Mesendoderm (in vitro differentiated cells): ENCODE results near the gene CTBP1.

Experiments
- DNase-seq: peaks from one replicate; pipeline ENCODE4 v3.0.0; 2013
- H2AK5ac ChIP-seq: 2 replicates; pipeline ENCODE4 v1.6.1; 2013; ENCODE audit warnings: low read length, inconsistent platforms
- H2BK120ac ChIP-seq: 2 replicates; pipeline ENCODE4 v1.6.1; 2013; ENCODE audit warnings: low read depth, mild to moderate bottlenecking, low read length, moderate library complexity, mixed read lengths
- H2BK15ac ChIP-seq: replicated peaks from 2 replicates; pipeline ENCODE4 v1.6.1; 2013; ENCODE audit warnings: low read depth, mild to moderate bottlenecking, moderate library complexity
- H2BK5ac ChIP-seq: 2 replicates; pipeline ENCODE4 v1.6.1; 2013; ENCODE audit warnings: low read length, inconsistent platforms
- H3K18ac ChIP-seq: 2 replicates; pipeline ENCODE4 v1.6.1; 2013; ENCODE audit warnings: mild to moderate bottlenecking, low read length, mixed read lengths
- H3K23ac ChIP-seq: one replicate; pipeline ENCODE4 v1.6.1; 2013; ENCODE audit warnings: low read length
- H3K27ac ChIP-seq: 2 replicates; pipeline ENCODE4 v1.5.1; 2013; ENCODE audit warnings: low read depth, mild to moderate bottlenecking, inconsistent platforms, low read length, moderate library complexity
- H3K27me3 ChIP-seq: 2 replicates; pipeline ENCODE4 v1.6.1; 2013; ENCODE audit warnings: low read length, control low read depth, mild to moderate bottlenecking, inconsistent platforms; ENCODE audit not compliant: insufficient read depth, poor library complexity
- H3K36me3 ChIP-seq: 2 replicates; pipeline ENCODE4 v1.6.1; 2013; ENCODE audit warnings: low read length, inconsistent platforms; ENCODE audit not compliant: control insufficient read depth, insufficient read depth
- H3K4ac ChIP-seq: one replicate; pipeline ENCODE4 v1.6.1; 2013; ENCODE audit warnings: low read depth, mild to moderate bottlenecking, low read length, moderate library complexity
- H3K4me1 ChIP-seq: 2 replicates; pipeline ENCODE4 v1.6.1; 2013; ENCODE audit warnings: low read depth, low read length, inconsistent platforms; ENCODE audit not compliant: control insufficient read depth
- H3K4me2 ChIP-seq: 2 replicates; pipeline ENCODE4 v1.6.1; 2013; ENCODE audit warnings: low read length
- H3K4me3 ChIP-seq: 2 replicates; pipeline ENCODE4 v1.5.1; 2013; ENCODE audit warnings: mild to moderate bottlenecking, low read length
- H3K56ac ChIP-seq: one replicate; pipeline ENCODE4 v1.6.1; 2013; ENCODE audit warnings: low read length
- H3K79me1 ChIP-seq: 2 replicates; pipeline ENCODE4 v1.6.1; 2013; ENCODE audit warnings: low read length, inconsistent platforms
- H3K79me2 ChIP-seq: 2 replicates; pipeline ENCODE4 v1.6.1; 2013; ENCODE audit warnings: mild to moderate bottlenecking, low read length; ENCODE audit not compliant: control insufficient read depth, insufficient read depth
- H3K9ac ChIP-seq: 2 replicates; pipeline ENCODE4 v1.6.1; 2013; ENCODE audit warnings: low read length, inconsistent platforms
- H4K5ac ChIP-seq: one replicate; pipeline ENCODE4 v1.6.1; 2013; ENCODE audit warnings: low read length
- H4K8ac ChIP-seq: one replicate; pipeline ENCODE4 v1.6.1; 2013; ENCODE audit warnings: low read depth, mild to moderate bottlenecking, control low read depth, low read length, moderate library complexity
- WGBS: extraction: QIAGEN DNeasy Blood & Tissue Kit; methylation state at CpG from one replicate; pipeline ENCODE4 v1.1.7; 2013; ENCODE audit warnings: low lambda C conversion rate, missing lambda C conversion rate; ENCODE audit not compliant: insufficient coverage; ENCODE audit errors: extremely low coverage; 5-methylcytosine and 5-hydroxymethylcytosine counted together

Gene CTBP1

GRCh38 chr4:1178300-1179088 lies 70.4 kb downstream of the CTBP1 start:
- Histone ChIP-seq H3K9ac (no peak overlapping the region), H3K4me3 (no peak overlapping the region), H2AK5ac (no peak overlapping the region), H3K79me1 (no peaks in the 10 kb centered on the region), H3K4ac (no peak overlapping the region), H2BK15ac (no peak overlapping the region), H3K27ac (no peak overlapping the region), H3K56ac (no peak overlapping the region), H2BK5ac (no peak overlapping the region), H4K5ac (no peak overlapping the region), H3K36me3 (no peaks in the 10 kb centered on the region), H4K8ac (no peak overlapping the region), H3K4me1 (no peaks in the 10 kb centered on the region), H3K27me3 (no peaks in the 10 kb centered on the region), H3K79me2 (no peaks in the 10 kb centered on the region), H2BK120ac (no peak overlapping the region), H3K18ac (no peak overlapping the region), H3K23ac (no peak overlapping the region), H3K4me2 (no peak overlapping the region)
- WGBS, result no CpG with 5 or more reads among the region's 11 CpGs
- no peak for DNase-seq

GRCh38 chr4:1177274-1178141 lies 71.4 kb downstream of the CTBP1 start:
- H3K27me3 ChIP-seq, result peaks cover 6% of the 10 kb centered on the region
- no peak overlapping the region for H3K18ac ChIP-seq
- no peak overlapping the region for H2BK5ac ChIP-seq
- no peak overlapping the region for H3K4me2 ChIP-seq
- no peak overlapping the region for H3K56ac ChIP-seq
- H2AK5ac ChIP-seq, result no peak overlapping the region
- H4K5ac ChIP-seq, result no peak overlapping the region
- no peak overlapping the region for H3K4ac ChIP-seq
- H3K79me2 ChIP-seq, result no peaks in the 10 kb centered on the region
- H2BK120ac ChIP-seq, result no peak overlapping the region
- H2BK15ac ChIP-seq, result no peak overlapping the region
- no peak overlapping the region for H3K27ac ChIP-seq
- no CpG with 5 or more reads among the region's 28 CpGs for WGBS
- H3K23ac ChIP-seq, result no peak overlapping the region
- H3K9ac ChIP-seq, result no peak overlapping the region
- H3K79me1 ChIP-seq, result no peaks in the 10 kb centered on the region
- no peak overlapping the region for H3K4me3 ChIP-seq
- no peaks in the 10 kb centered on the region for H3K4me1 ChIP-seq
- H4K8ac ChIP-seq, result no peak overlapping the region
- DNase-seq, result no peak
- no peaks in the 10 kb centered on the region for H3K36me3 ChIP-seq

- H4K5ac ChIP-seq, result no peak overlapping the region
- H2BK120ac ChIP-seq, result no peak overlapping the region
- H3K36me3 ChIP-seq, result no peaks in the 10 kb centered on the region
- no CpG with 5 or more reads among the region's 1 CpG for WGBS
- H2BK15ac ChIP-seq, result no peak overlapping the region
- H3K23ac ChIP-seq, result no peak overlapping the region
- no peak for DNase-seq
- H3K4me3 ChIP-seq, result no peak overlapping the region
- no peaks in the 10 kb centered on the region for H3K4me1 ChIP-seq
- H3K9ac ChIP-seq, result no peak overlapping the region
- H2AK5ac ChIP-seq, result no peak overlapping the region
- H3K18ac ChIP-seq, result no peak overlapping the region
- no peak overlapping the region for H3K27ac ChIP-seq
- no peak overlapping the region for H2BK5ac ChIP-seq
- H3K4me2 ChIP-seq, result no peak overlapping the region
- H3K56ac ChIP-seq, result no peak overlapping the region
- no peak overlapping the region for H4K8ac ChIP-seq
- no peaks in the 10 kb centered on the region for H3K79me1 ChIP-seq
- peaks cover 14% of the 10 kb centered on the region for H3K27me3 ChIP-seq
- no peak overlapping the region for H3K4ac ChIP-seq
- H3K79me2 ChIP-seq, result no peaks in the 10 kb centered on the region
These were observed 72.3 kb downstream of the CTBP1 start for GRCh38 chr4:1176398-1177273.

GRCh38 chr4:1175635-1176229 lies 73.2 kb downstream of the CTBP1 start:
- Histone ChIP-seq H3K79me2 (no peaks in the 10 kb centered on the region), H3K4me1 (no peaks in the 10 kb centered on the region), H3K4ac (no peak overlapping the region), H3K9ac (no peak overlapping the region), H3K27me3 (peaks cover 22% of the 10 kb centered on the region), H3K4me3 (no peak overlapping the region), H2BK15ac (no peak overlapping the region), H2AK5ac (no peak overlapping the region), H4K5ac (no peak overlapping the region), H4K8ac (no peak overlapping the region), H3K56ac (no peak overlapping the region), H3K79me1 (no peaks in the 10 kb centered on the region), H3K23ac (no peak overlapping the region), H3K18ac (no peak overlapping the region), H2BK120ac (no peak overlapping the region), H3K27ac (no peak overlapping the region), H3K4me2 (no peak overlapping the region), H2BK5ac (no peak overlapping the region), H3K36me3 (no peaks in the 10 kb centered on the region)
- no CpG with 5 or more reads among the region's 7 CpGs for WGBS
- DNase-seq, result no peak

- Histone ChIP-seq H3K18ac (no peak overlapping the region), H3K4me3 (no peak overlapping the region), H2BK15ac (no peak overlapping the region), H3K36me3 (no peaks in the 10 kb centered on the region), H3K4me1 (no peaks in the 10 kb centered on the region), H3K27ac (no peak overlapping the region), H3K4ac (no peak overlapping the region), H3K23ac (no peak overlapping the region), H3K79me2 (no peaks in the 10 kb centered on the region), H3K56ac (no peak overlapping the region), H2AK5ac (no peak overlapping the region), H2BK5ac (no peak overlapping the region), H3K9ac (no peak overlapping the region), H3K27me3 (peaks cover 27% of the 10 kb centered on the region), H4K5ac (no peak overlapping the region), H3K79me1 (no peaks in the 10 kb centered on the region), H4K8ac (no peak overlapping the region), H2BK120ac (no peak overlapping the region), H3K4me2 (no peak overlapping the region)
- whole genome bisulfite sequencing, result no CpG with 5 or more reads among the region's 20 CpGs
- DNase-seq, result no peak
These were observed 73.8 kb downstream of the CTBP1 start for GRCh38 chr4:1174941-1175634.
